NB4 (cell line): Measurements from ENCODE around the gene FAM136A.
"Not testable (repeated sequence)": the region's sequence is repeated elsewhere in the genome, so short reads cannot be mapped to it uniquely, and the experiment has no call there.

ENCODE experiments used
- DNase-seq: peaks from one replicate; pipeline ENCODE4 v3.0.0; 2010; ENCODE audit warnings: low read depth
- H3K4me3 ChIP-seq: one replicate; pipeline ENCODE4 v1.5.1; 2011; ENCODE audit warnings: mild to moderate bottlenecking, low read depth, low read length, moderate library complexity
- MYC ChIP-seq: IDR thresholded peaks from 2 replicates; pipeline ENCODE4 v1.6.1; 2011; ENCODE audit warnings: low read depth, low read length
- POLR2A ChIP-seq: IDR thresholded peaks from 2 replicates; pipeline ENCODE4 v1.6.1; 2011; ENCODE audit warnings: mild to moderate bottlenecking; ENCODE audit not compliant: insufficient read length; ENCODE audit errors: extremely low read depth
- TF ChIP-seq, protein P1 (sequence below): IDR thresholded peaks from 2 replicates; pipeline ENCODE4 v1.6.1; 2011; ENCODE audit warnings: low read depth, low read length
- TF ChIP-seq, protein P2 (sequence below): IDR thresholded peaks from one replicate; pipeline ENCODE4 v1.5.1; 2012; ENCODE audit warnings: low read depth, low read length

Gene FAM136A

DNA sequence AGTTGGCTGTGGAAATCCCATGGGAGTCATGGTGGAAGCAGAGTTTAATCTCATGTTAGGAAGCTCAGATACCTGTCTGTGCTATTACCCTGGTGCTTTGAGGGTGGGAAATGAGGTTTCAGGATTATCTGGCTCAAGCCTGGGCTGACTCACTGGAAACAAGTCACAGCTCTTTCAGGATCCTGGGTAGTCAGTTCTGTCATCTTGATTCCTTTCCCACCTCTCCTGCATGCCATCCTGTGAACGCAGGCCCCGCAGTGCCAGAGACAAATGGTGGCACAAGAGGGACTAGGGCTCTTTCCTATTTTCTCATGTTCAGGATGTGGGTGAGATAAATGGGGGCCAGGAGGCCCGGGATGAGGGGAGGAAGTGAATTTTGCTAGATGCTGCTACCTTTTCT lies 3.7 kb upstream of the FAM136A start:
- H3K4me3 ChIP-seq = no peak overlapping the region
- TF ChIP-seq, protein P1, sequence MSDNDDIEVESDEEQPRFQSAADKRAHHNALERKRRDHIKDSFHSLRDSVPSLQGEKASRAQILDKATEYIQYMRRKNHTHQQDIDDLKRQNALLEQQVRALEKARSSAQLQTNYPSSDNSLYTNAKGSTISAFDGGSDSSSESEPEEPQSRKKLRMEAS = no peak
- TF ChIP-seq POLR2A (no peak), MYC (no peak)
- TF ChIP-seq, protein P2, sequence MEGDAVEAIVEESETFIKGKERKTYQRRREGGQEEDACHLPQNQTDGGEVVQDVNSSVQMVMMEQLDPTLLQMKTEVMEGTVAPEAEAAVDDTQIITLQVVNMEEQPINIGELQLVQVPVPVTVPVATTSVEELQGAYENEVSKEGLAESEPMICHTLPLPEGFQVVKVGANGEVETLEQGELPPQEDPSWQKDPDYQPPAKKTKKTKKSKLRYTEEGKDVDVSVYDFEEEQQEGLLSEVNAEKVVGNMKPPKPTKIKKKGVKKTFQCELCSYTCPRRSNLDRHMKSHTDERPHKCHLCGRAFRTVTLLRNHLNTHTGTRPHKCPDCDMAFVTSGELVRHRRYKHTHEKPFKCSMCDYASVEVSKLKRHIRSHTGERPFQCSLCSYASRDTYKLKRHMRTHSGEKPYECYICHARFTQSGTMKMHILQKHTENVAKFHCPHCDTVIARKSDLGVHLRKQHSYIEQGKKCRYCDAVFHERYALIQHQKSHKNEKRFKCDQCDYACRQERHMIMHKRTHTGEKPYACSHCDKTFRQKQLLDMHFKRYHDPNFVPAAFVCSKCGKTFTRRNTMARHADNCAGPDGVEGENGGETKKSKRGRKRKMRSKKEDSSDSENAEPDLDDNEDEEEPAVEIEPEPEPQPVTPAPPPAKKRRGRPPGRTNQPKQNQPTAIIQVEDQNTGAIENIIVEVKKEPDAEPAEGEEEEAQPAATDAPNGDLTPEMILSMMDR = no peak
- DNase-seq = no peak

GRCh38 chr2:70304498-70304897 lies 2.6 kb upstream of the FAM136A start:
- no peak overlapping the region for H3K4me3 ChIP-seq
- no peak for TF ChIP-seq POLR2A
- TF ChIP-seq, protein P2 = no peak
- DNase-seq = no peak

DNA sequence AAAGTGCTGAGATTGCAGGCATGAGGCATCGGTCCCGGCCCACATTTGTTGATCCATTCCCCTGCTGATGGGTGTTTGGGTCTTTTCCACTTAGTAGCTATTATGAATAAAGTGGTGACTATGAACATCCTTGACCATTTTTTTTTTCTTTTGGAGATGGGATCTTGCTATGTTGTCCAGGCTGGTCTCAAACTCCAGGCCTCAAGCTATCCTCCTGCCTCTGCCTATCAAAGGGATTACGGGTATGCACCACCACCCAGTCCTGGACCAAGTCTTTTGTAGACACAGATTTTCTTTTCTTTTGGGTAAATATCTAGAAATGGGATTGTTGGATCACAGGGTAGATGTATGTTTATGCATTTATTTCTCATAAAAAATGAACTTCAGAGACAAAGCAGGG lies 1.3 kb upstream of the FAM136A start:
- H3K4me3 ChIP-seq = no peak overlapping the region
- no peak for DNase-seq
- TF ChIP-seq MYC (no peak), POLR2A (no peak)
- TF ChIP-seq, protein P2 = no peak
- TF ChIP-seq, protein P1 = no peak

DNA sequence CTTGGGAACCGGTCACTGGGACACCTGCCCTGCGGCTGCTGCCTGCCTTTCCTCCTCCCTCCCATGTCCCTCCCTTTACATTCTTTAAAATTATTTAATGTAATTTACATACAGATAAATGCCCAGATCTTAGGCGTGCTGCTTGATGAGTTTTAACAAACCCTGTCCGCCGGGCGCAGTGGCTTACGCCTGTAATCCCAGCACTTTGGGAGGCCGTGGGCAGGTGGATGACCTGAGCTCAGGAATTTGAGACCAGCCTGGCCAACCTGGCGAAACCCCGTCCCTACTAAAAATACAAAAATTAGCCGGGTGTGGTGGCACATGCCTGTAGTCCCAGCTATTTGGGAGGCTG lies 304 bp upstream of the FAM136A start:
- not testable (repeated sequence) for DNase-seq, H3K4me3 ChIP-seq

- H3K4me3 ChIP-seq = peak overlapping the region; percentile 78
- DNase-seq = no peak
- TF ChIP-seq, protein P2 = no peak
- TF ChIP-seq MYC = 0 out of 2 replicates have a peak, but pooled peaks have one; percentile 24
- TF ChIP-seq, protein P1 = 0 out of 2 replicates have a peak, but pooled peaks have one; percentile 22
These were observed 1.0 kb downstream of the FAM136A start for GRCh38 chr2:70300771-70301343.

- not testable (repeated sequence) for DNase-seq, H3K4me3 ChIP-seq
These were observed 4.0 kb downstream of the FAM136A start for GRCh38 chr2:70297828-70298227.

DNA sequence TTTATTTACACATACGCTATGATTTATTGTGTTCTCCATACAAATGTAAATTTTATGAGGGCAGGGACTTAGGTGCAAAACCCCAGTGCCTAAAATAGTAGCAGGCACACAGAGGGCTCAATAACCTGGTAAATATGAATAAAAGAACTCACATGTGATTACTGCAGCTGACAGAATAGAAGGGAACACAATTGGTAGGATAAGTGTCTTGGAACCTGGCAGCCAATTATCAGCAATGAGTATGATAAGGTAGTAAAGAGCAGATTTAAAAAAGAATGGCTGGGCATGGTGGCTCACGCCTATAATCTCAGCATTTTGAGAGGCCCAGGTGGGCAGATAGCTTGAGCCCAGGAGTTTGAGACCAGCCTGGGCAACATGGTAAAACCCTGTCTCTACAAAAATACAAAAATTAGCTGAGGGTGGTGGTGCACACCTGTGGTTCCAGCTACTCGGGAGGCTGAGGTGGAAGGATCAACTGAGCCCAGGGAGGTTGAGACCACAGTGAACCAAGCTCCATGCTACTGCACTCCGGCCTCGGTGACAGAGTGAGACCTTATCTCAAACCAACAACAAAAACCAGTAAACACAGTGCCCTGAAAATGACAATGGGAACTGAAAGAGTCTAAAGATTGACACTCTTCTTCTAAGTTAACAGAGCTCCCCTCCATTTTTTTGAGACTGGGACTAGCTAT lies 18.2 kb downstream of the FAM136A start:
- DNase-seq = no peak
- H3K4me3 ChIP-seq = no peak overlapping the region
- TF ChIP-seq, protein P2 = no peak
- TF ChIP-seq MYC = no peak
- TF ChIP-seq POLR2A = no peak
- TF ChIP-seq, protein P1 = no peak
